ENCODE data around the gene RAPGEF2.

DNA sequence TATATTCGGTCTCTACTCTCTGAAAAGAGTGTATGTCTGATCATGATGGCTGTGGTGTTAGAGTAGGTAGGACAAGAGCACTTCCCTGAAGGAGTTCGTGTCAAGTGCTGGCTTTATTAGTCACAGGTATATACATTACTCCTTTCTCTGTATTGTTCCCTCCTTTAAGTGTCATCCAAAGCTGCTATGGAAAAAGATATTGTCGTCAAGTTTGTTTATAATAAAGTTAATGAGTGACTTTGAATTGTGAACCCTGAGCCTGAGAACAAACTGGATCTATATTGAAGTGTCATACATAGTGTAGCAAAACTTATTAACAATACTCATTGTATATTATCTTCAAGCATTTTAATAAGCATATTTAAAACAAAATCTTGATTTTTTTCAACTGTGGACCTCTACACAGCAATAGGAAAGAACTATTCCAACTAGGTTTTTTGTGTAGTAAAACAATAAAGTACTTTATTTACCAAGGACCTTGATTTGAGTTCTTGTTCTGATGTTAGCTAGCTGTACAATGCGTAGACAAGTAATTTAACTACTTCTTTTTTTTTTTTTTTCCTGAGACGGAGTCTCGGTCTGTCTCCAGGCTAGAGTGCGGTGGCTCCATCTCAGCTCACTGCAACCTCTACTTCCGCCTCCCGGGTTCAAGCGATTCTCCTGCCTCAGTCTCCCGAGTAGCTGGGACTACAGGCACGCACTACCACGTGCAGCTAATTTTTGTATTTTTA lies 177.7 kb downstream of the RAPGEF2 start:
- TF ChIP-seq, protein P1, sequence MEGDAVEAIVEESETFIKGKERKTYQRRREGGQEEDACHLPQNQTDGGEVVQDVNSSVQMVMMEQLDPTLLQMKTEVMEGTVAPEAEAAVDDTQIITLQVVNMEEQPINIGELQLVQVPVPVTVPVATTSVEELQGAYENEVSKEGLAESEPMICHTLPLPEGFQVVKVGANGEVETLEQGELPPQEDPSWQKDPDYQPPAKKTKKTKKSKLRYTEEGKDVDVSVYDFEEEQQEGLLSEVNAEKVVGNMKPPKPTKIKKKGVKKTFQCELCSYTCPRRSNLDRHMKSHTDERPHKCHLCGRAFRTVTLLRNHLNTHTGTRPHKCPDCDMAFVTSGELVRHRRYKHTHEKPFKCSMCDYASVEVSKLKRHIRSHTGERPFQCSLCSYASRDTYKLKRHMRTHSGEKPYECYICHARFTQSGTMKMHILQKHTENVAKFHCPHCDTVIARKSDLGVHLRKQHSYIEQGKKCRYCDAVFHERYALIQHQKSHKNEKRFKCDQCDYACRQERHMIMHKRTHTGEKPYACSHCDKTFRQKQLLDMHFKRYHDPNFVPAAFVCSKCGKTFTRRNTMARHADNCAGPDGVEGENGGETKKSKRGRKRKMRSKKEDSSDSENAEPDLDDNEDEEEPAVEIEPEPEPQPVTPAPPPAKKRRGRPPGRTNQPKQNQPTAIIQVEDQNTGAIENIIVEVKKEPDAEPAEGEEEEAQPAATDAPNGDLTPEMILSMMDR (conservative IDR thresholded peaks at IDR 0.05; ENCODE audit: low read depth, low read length): no peak
- no peak for TF ChIP-seq EZH2 (IDR thresholded peaks at IDR 0.05; ENCODE audit: low read length, unreplicated experiment)
